ENCODE measurements around the gene HSD17B11. TPM values are rescaled to one million over a fixed set of nuclear protein-coding genes. Genes with fewer than 3 reads are reported as not detected.
"Not testable (repeated sequence)": the region's sequence is repeated elsewhere in the genome, so short reads cannot be mapped to it uniquely, and the experiment has no call there.

The HSD17B11 gene
- total RNA-seq, 1 donor from 2014 or later, result 12.9 TPM

DNA sequence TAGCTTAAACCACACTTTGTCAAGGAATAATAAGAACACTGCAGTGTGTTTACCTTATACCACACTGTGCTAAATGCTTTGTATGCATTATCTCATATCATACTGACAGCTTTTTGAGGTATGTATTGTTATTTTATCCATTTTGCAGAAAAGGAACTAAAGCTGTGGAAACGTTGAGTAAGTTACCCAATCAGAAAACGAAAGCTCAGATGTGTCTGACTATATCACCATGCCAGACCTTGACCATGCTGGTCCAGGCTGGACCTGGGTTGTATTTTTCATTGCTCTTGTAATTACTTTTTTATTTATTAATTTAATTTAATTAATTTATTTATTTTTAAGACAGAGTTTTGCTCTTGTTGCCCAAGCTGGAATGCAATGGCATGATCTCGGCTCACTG, 2.1 kb downstream of the HSD17B11 start:
- DNase-seq (ENCODE audit: low read depth), result no peak
- TF ChIP-seq, protein P1, sequence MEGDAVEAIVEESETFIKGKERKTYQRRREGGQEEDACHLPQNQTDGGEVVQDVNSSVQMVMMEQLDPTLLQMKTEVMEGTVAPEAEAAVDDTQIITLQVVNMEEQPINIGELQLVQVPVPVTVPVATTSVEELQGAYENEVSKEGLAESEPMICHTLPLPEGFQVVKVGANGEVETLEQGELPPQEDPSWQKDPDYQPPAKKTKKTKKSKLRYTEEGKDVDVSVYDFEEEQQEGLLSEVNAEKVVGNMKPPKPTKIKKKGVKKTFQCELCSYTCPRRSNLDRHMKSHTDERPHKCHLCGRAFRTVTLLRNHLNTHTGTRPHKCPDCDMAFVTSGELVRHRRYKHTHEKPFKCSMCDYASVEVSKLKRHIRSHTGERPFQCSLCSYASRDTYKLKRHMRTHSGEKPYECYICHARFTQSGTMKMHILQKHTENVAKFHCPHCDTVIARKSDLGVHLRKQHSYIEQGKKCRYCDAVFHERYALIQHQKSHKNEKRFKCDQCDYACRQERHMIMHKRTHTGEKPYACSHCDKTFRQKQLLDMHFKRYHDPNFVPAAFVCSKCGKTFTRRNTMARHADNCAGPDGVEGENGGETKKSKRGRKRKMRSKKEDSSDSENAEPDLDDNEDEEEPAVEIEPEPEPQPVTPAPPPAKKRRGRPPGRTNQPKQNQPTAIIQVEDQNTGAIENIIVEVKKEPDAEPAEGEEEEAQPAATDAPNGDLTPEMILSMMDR (IDR thresholded peaks at IDR 0.05; ENCODE audit: insufficient read depth, low read length, poor library complexity, severe bottlenecking), result no peak
- Histone ChIP-seq H3K4me3 (ENCODE audit: low read depth, low read length) (no peak overlapping the region), H3K27me3 (ENCODE audit: control insufficient read depth, insufficient read depth, low read length) (no peaks in the 10 kb centered on the region), H3K36me3 (ENCODE audit: control insufficient read depth, insufficient read depth, low read length) (no peaks in the 10 kb centered on the region)

DNA sequence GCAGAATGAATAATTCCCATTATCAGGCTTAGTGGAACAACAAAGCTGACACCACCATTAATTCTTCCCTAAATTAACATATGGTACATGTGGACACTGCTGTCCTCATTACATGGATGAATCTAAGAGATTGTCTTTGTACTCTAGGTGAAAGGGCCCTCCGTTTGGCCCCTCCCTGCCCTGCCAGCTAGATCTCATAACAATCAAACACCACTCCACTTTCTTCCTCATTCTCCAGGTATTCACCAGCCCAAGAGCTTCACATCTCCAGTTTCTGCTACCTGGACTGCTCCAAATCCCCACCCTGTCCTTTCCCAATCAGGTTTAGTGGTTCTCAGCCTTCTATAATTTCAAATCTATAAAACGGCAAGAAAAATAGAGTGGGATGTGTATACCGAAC, 3.8 kb downstream of the HSD17B11 start:
- Histone ChIP-seq H3K36me3 (ENCODE audit: control insufficient read depth, insufficient read depth, low read length) (no peaks in the 10 kb centered on the region), H3K27me3 (ENCODE audit: control insufficient read depth, insufficient read depth, low read length) (no peaks in the 10 kb centered on the region), H3K4me3 (ENCODE audit: low read depth, low read length) (no peak overlapping the region)
- TF ChIP-seq, protein P1 (IDR thresholded peaks at IDR 0.05; ENCODE audit: insufficient read depth, low read length, poor library complexity, severe bottlenecking), result no peak
- no peak for DNase-seq (ENCODE audit: low read depth)

DNA sequence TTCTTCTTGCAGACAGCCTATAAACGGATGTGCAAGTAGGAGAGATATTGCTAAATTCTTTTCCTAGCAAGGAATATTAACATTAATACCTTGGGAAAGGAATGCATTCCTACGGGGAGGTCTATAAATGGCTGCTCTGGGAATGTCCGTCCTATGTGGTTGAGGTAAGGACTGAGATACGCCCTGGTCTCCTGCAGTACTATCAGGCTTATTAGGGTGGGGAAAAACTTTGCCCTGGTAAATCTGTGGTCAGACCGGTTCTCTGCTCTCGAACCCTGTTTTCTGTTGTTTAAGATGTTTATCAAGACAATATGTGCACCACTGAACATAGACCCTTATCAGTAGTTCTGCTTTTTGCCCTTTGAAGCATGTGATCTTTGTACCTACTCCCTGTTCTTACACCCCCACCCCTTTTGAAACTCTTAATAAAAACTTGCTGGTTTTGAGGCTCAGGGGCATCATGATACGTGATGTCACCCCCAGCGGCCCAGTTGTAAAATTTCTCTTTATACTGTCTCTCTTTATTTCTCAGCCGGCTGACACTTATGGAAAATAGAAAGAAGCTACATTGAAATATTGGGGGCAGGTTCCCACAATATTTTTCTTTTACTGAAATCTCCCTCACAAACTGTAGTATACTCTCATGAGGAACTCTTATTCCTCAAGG, 6.4 kb downstream of the HSD17B11 start:
- H3K27me3 ChIP-seq (ENCODE audit: control insufficient read depth, insufficient read depth, low read length); DNase-seq (ENCODE audit: low read depth); H3K4me3 ChIP-seq (ENCODE audit: low read depth, low read length); H3K36me3 ChIP-seq (ENCODE audit: control insufficient read depth, insufficient read depth, low read length): not testable (repeated sequence)

DNA sequence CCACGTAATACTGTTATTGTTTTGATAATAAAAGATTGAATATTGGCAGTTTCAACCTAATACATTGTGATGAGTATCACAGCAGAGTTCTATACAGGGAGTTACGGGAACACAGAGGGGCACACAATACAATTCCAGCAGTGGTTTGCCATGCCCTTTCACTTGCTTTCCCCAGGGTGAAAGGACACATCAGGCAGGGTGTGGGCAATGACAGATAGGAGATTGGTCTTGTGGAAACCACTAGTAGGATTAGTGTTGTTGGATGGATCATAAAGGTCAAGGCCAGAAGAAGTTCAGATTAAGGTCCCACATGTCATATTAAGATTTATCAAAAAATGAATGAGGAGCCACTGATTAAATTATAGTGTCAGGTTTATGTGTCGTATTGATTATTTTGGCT, 8.1 kb downstream of the HSD17B11 start:
- no peak for DNase-seq (ENCODE audit: low read depth)
- Histone ChIP-seq H3K27me3 (ENCODE audit: control insufficient read depth, insufficient read depth, low read length) (no peaks in the 10 kb centered on the region), H3K4me3 (ENCODE audit: low read depth, low read length) (no peak overlapping the region), H3K36me3 (ENCODE audit: control insufficient read depth, insufficient read depth, low read length) (no peaks in the 10 kb centered on the region)
- TF ChIP-seq, protein P1 (IDR thresholded peaks at IDR 0.05; ENCODE audit: insufficient read depth, low read length, poor library complexity, severe bottlenecking), result no peak

DNA sequence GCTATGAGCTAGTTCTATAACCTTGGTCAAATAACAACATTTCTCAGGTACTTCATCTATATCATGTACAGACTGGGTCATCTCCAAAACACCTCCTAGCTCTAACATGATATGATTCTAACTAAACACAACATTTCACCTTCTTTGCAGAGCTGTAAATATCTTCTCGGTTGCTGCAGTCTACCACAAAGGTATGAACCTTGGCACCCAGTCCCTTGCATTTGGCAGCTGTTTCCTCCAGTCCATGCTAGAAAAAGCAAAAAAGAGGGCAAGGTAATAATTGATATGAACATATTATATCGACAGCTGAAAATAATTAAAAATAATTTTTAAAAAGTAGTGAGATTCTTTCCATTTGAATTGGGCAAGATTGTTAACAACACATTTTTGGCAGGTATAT, 8.9 kb downstream of the HSD17B11 start:
- TF ChIP-seq, protein P1 (IDR thresholded peaks at IDR 0.05; ENCODE audit: insufficient read depth, low read length, poor library complexity, severe bottlenecking), result no peak
- no peak for DNase-seq (ENCODE audit: low read depth)

DNA sequence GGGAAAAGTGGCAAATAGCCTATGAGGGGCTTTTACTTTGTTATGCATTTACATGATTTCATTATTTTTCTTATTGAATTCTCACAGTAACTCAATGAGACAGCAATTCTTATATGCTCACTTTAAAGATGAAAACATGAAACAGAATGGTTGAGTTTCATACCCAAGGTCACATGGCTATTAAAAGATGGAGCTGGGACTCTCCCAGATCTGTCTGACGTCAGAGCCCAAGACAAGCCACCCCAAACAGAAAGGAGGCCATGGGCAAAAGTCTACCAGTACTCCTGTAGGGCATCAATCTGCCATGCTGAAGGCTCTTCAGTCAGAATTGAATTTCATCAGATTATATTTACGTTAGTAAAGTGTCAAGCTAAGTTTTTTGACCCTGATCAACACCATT, 13.2 kb downstream of the HSD17B11 start:
- TF ChIP-seq, protein P1 (IDR thresholded peaks at IDR 0.05; ENCODE audit: insufficient read depth, low read length, poor library complexity, severe bottlenecking), result no peak
- no peak for DNase-seq (ENCODE audit: low read depth)
- Histone ChIP-seq H3K36me3 (ENCODE audit: control insufficient read depth, insufficient read depth, low read length) (no peaks in the 10 kb centered on the region), H3K27me3 (ENCODE audit: control insufficient read depth, insufficient read depth, low read length) (no peaks in the 10 kb centered on the region), H3K4me3 (ENCODE audit: low read depth, low read length) (no peak overlapping the region)

More for the DNA sequence above, 8.9 kb downstream of the HSD17B11 start:
- Histone ChIP-seq H3K27me3 (ENCODE audit: control insufficient read depth, insufficient read depth, low read length) (no peaks in the 10 kb centered on the region), H3K36me3 (ENCODE audit: control insufficient read depth, insufficient read depth, low read length) (no peaks in the 10 kb centered on the region), H3K4me3 (ENCODE audit: low read depth, low read length) (no peak overlapping the region)
